Karpas-422 (cell line): Measurements from ENCODE around the gene GLDN. TPM values are rescaled to one million over a fixed set of nuclear protein-coding genes. Genes with fewer than 3 reads are reported as not detected.

Source experiments
- small RNA-seq: library from RNA; depleted of rRNA; stranded (forward); fragments of <200 nt; gene quantifications from one replicate; pipeline ENCODE3, GENCODE V24; 2014
- total RNA-seq: library from RNA; depleted of rRNA; stranded (reverse); fragments of >200 nt; shearing (Covaris generic); gene quantifications from 2 replicates; pipeline ENCODE4 v1.2.3, GENCODE V29; 2014; ENCODE audit warnings: low replicate concordance; rRNA removed

The GLDN gene
- total RNA-seq, 1 experiment from 2014 or later: not detected

Small RNA genes lying within 50 kb of the gene (small RNA-seq; reads per million reads assigned to genes)
- gene AC020891.4 (not detected), gene MIR7973-1 (not detected)

Other genes with a start within 250 kb of the GLDN start
- not detected in 2 replicates for gene TNFAIP8L3, start 246.7 kb upstream of the GLDN start, total RNA-seq
- gene CYP19A1, start 3.1 kb upstream of the GLDN start, total RNA-seq: 2.2 and 2.4 TPM in 2 replicates